Ishikawa (cell line): Measurements from ENCODE around the gene KRT1.

Experiments used
- CEBPB ChIP-seq: IDR thresholded peaks from 2 replicates; pipeline ENCODE4 v1.6.1; 2012
- CREB1 ChIP-seq: IDR thresholded peaks from 2 replicates; pipeline ENCODE4 v1.6.1; 2012; ENCODE audit warnings: low read depth
- EGR1 ChIP-seq: IDR thresholded peaks from 2 replicates; pipeline ENCODE4 v1.6.1; 2012
- EP300 ChIP-seq: IDR thresholded peaks from 2 replicates; pipeline ENCODE4 v1.6.1; 2012; ENCODE audit warnings: borderline replicate concordance
- FOXM1 ChIP-seq: IDR thresholded peaks from 2 replicates; pipeline ENCODE4 v1.6.1; 2012; ENCODE audit warnings: low read depth, borderline replicate concordance
- NFIC ChIP-seq: IDR thresholded peaks from 2 replicates; pipeline ENCODE4 v1.6.1; 2012
- RAD21 ChIP-seq: IDR thresholded peaks from 2 replicates; pipeline ENCODE4 v1.6.1; 2012; ENCODE audit warnings: low read depth
- TAF1 ChIP-seq: IDR thresholded peaks from 2 replicates; pipeline ENCODE4 v1.6.1; 2012; ENCODE audit warnings: low read depth, mild to moderate bottlenecking
- TCF12 ChIP-seq: IDR thresholded peaks from 2 replicates; pipeline ENCODE4 v1.6.1; 2012; ENCODE audit warnings: low read depth
- TEAD4 ChIP-seq: IDR thresholded peaks from 2 replicates; pipeline ENCODE4 v1.6.1; 2012
- YY1 ChIP-seq: IDR thresholded peaks from 2 replicates; pipeline ENCODE4 v1.6.1; 2012; ENCODE audit warnings: low read depth
- ZBTB7A ChIP-seq: IDR thresholded peaks from 2 replicates; pipeline ENCODE4 v1.6.1; 2012; ENCODE audit warnings: low read depth
- TF ChIP-seq, protein P1 (sequence below): IDR thresholded peaks from 2 replicates; pipeline ENCODE4 v1.6.1; 2012; ENCODE audit warnings: low read depth, mild to moderate bottlenecking
- TF ChIP-seq, protein P2 (sequence below): IDR thresholded peaks from 2 replicates; pipeline ENCODE4 v1.6.1; 2012
- TF ChIP-seq, protein P3 (sequence below): IDR thresholded peaks from 2 replicates; pipeline ENCODE4 v1.6.1; 2012

KRT1 gene

DNA sequence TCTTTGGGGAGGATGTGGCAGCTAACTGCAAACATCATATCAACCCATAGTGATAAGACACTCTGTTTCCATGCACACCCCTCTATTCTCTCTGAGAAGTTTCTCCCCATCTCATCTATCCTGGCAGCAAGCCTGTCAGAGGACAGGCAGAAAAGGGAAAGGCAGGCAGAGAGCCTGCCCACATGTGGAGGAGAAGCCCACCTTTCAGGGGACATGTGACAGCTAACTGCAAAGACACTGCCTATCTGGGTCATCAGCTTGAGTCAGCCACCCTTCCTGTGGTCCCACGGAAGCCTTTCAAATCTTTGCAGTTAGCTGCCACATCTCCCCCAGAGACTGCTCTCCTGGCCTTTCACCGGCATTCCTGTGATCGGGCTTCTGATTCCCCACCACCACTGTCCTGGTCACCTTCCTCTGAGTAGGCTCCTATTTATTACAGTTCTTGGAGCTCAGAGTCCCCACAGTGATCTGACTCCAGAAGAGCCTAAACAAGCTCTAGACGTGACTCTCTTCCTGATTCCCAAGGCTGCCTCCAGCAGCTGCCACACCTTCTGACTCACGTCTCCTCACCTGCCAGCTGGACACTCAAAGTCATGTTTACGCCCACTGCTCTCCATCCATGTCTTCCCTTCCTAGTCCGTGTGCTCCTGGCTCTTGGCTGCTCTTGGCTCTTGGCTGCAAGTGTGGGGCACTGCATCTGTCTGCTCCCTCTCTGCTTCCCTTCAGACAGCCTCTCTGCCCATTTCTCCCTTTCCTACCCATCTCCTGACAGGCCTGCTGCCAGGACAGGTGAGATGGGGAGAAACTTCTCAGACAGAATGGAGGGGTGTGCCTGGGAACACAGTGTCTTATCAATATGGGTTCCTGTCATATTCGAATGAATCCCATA is 7.5 kb upstream of the KRT1 start:
- TF ChIP-seq YY1 (no peak), EGR1 (no peak), NFIC (no peak), RAD21 (no peak), TCF12 (no peak), TAF1 (no peak), FOXM1 (no peak), CREB1 (no peak), ZBTB7A (no peak), TEAD4 (no peak), CEBPB (no peak), EP300 (no peak)
- TF ChIP-seq, protein P1, sequence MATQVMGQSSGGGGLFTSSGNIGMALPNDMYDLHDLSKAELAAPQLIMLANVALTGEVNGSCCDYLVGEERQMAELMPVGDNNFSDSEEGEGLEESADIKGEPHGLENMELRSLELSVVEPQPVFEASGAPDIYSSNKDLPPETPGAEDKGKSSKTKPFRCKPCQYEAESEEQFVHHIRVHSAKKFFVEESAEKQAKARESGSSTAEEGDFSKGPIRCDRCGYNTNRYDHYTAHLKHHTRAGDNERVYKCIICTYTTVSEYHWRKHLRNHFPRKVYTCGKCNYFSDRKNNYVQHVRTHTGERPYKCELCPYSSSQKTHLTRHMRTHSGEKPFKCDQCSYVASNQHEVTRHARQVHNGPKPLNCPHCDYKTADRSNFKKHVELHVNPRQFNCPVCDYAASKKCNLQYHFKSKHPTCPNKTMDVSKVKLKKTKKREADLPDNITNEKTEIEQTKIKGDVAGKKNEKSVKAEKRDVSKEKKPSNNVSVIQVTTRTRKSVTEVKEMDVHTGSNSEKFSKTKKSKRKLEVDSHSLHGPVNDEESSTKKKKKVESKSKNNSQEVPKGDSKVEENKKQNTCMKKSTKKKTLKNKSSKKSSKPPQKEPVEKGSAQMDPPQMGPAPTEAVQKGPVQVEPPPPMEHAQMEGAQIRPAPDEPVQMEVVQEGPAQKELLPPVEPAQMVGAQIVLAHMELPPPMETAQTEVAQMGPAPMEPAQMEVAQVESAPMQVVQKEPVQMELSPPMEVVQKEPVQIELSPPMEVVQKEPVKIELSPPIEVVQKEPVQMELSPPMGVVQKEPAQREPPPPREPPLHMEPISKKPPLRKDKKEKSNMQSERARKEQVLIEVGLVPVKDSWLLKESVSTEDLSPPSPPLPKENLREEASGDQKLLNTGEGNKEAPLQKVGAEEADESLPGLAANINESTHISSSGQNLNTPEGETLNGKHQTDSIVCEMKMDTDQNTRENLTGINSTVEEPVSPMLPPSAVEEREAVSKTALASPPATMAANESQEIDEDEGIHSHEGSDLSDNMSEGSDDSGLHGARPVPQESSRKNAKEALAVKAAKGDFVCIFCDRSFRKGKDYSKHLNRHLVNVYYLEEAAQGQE = no peak
- TF ChIP-seq, protein P2, sequence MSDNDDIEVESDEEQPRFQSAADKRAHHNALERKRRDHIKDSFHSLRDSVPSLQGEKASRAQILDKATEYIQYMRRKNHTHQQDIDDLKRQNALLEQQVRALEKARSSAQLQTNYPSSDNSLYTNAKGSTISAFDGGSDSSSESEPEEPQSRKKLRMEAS = no peak
- TF ChIP-seq, protein P3, sequence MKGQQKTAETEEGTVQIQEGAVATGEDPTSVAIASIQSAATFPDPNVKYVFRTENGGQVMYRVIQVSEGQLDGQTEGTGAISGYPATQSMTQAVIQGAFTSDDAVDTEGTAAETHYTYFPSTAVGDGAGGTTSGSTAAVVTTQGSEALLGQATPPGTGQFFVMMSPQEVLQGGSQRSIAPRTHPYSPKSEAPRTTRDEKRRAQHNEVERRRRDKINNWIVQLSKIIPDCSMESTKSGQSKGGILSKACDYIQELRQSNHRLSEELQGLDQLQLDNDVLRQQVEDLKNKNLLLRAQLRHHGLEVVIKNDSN = no peak

DNA sequence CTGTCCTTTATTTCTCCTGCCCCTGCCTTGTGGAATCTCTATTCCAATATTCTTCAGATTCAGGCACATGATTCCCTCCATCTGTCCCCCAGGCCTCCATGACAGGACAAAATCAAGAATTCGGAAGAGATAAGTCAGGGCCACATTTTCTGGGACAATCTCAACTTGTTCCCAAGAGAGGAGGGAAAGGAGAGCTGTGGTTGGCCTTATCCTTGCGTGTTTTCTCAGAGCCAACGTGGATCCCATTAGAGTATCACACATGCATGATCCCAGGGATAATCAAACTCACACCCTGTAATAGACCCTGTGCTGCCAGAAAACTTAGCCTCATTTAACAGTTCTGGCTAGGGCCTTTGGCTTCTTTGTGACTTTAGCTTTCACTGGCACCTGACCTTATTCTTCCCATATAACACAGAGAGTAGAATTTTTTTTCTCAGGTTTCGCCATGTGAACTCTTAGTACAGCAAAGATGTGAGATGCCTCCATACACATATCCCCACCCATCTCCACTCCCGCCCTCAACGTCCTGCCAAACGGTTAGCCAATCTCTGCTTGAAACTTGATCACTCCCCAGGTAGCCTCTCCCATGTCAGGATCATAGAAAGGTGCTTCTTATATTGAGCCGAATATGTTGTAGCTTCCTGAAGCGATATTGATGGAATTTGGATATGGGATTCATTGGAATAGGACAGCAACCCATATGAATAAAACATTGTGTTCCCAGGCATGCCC is 6.7 kb upstream of the KRT1 start:
- no peak for TF ChIP-seq EGR1
- no peak for TF ChIP-seq RAD21
- TF ChIP-seq TEAD4 = no peak
- no peak for TF ChIP-seq YY1
- no peak for TF ChIP-seq EP300
- TF ChIP-seq, protein P3 = no peak
- no peak for TF ChIP-seq ZBTB7A
- TF ChIP-seq, protein P1 = no peak
- TF ChIP-seq, protein P2 = no peak
- no peak for TF ChIP-seq CREB1
- no peak for TF ChIP-seq TCF12
- TF ChIP-seq FOXM1 = no peak
- no peak for TF ChIP-seq TAF1
- TF ChIP-seq NFIC = no peak
- no peak for TF ChIP-seq CEBPB

DNA sequence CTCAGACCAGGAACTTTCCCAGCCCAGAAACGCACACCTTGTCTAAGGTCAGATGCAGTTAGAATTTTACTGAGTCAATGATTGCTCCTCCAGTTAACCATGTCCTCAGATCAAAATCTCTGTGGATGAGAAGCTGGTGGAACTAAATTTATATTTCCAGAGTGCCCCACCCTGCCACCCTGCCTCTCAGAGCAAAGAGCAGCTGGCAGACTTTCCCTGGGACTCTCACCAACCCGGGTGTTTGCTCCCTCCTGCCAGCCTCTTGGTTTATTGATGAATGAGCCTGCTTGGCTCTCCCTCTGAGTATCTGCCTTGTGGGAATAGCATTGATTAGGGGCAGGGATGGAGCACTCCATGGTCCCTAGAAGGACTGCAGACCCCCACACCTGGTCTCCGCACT is 5.9 kb upstream of the KRT1 start:
- no peak for TF ChIP-seq YY1
- TF ChIP-seq RAD21 = no peak
- TF ChIP-seq, protein P2 = no peak
- TF ChIP-seq FOXM1 = no peak
- TF ChIP-seq, protein P3 = no peak
- no peak for TF ChIP-seq CEBPB

DNA sequence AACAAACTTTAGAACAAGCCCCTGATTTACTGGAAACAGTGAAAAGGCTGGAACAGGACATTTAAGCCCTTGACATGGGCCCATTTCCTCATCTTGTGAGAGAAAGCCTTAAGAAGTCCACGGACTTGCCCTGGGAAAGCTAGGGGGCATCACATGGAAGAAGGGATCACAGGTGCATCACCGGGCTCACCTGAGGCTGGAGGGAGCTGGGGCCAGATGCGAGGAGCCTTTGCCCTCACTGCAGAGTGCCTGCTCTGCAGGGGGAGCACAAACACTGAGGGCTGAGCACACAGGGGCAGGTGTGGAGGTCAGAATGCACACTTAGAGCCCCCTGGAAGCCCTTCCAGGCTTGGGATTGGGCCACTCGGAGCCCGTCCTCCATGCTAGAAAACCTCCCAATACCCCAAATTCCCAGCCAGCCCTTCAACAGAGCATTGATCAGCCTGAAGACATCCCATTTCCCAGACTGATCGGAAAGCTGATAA is 5.2 kb upstream of the KRT1 start:
- no peak for TF ChIP-seq EP300
- TF ChIP-seq CEBPB = no peak
- TF ChIP-seq ZBTB7A = no peak
- TF ChIP-seq, protein P3 = no peak
- no peak for TF ChIP-seq YY1
- no peak for TF ChIP-seq CREB1
- TF ChIP-seq NFIC = no peak
- TF ChIP-seq TCF12 = no peak
- no peak for TF ChIP-seq TEAD4
- TF ChIP-seq RAD21 = no peak
- TF ChIP-seq, protein P2 = no peak
- TF ChIP-seq EGR1 = no peak
- no peak for TF ChIP-seq FOXM1
